Stomach (tissue), 9 donors: ENCODE results near the gene SNRNP40. TPM values are rescaled to one million over a fixed set of nuclear protein-coding genes. Genes with fewer than 3 reads are reported as not detected.

Source experiments
- DNase-seq, 2 donors: peaks; one replicate each; pipeline versions ENCODE4 v3.0.0 to v3.0.0-alpha.2; 2013 to 2019
- H3K27ac ChIP-seq, 5 donors: fragments of 200-600 bp in 4 of 5; sonication (generic) in 4 of 5; one replicate each; pipeline ENCODE4 v1.5.1; 2013 to 2019; ENCODE audit warnings: mild to moderate bottlenecking in 1 of 5, moderate library complexity in 1 of 5
- H3K27me3 ChIP-seq, 3 donors: fragments of 200-600 bp; sonication (generic); one replicate each; pipeline ENCODE4 v1.5.1; 2017 to 2019; ENCODE audit warnings: mixed run types in 1 of 3
- H3K36me3 ChIP-seq, 4 donors: fragments of 200-600 bp; sonication (generic); 1 replicate in 3 of 4; 2 replicates in 1 of 4; pipeline ENCODE4 v1.5.1; 2016 to 2019
- H3K4me1 ChIP-seq, 4 donors: fragments of 200-600 bp; sonication (generic); one replicate each; pipeline ENCODE4 v1.5.1; 2016 to 2019
- H3K4me3 ChIP-seq, 4 donors: fragments of 200-600 bp; sonication (generic) in 3 of 4; one replicate each; pipeline ENCODE4 v1.5.1; 2016 to 2019; ENCODE audit warnings: mild to moderate bottlenecking in 1 of 4
- H3K9me3 ChIP-seq, 4 donors: fragments of 200-600 bp; sonication (generic); one replicate each; pipeline ENCODE4 v1.5.1; 2016 to 2019
- EP300 ChIP-seq: sonication (generic); formaldehyde crosslinking; IDR thresholded peaks from one replicate; pipeline ENCODE4 v1.6.1; 2017; ENCODE audit warnings: antibody characterized with exemption
- POLR2A ChIP-seq, 4 donors: fragments of 450-650 bp; IDR thresholded peaks; one replicate each; pipeline ENCODE4 v1.6.1; 2016; ENCODE audit warnings: antibody characterized with exemption in 4 of 4, control low read depth in 2 of 4, mild to moderate bottlenecking in 1 of 4, moderate library complexity in 1 of 4
- POLR2AphosphoS5 ChIP-seq, 3 donors: sonication (generic); formaldehyde crosslinking; IDR thresholded peaks; one replicate each; pipeline ENCODE4 v1.6.1; 2016; ENCODE audit warnings: antibody characterized with exemption in 3 of 3
- WGBS, 5 donors: extraction: QIAGEN DNeasy Blood & Tissue Kit in 3 of 5; methylation state at CpG; one replicate each; pipeline versions ENCODE4 v1.1.5 to v1.1.7; 2013 to 2018; 5-methylcytosine and 5-hydroxymethylcytosine counted together
- intact Hi-C: fragments of 100-400 bp; cut with DNase I; formaldehyde crosslinking; loops from one replicate; pipeline ENCODE4 v1.15.1; 2023; ENCODE audit warnings: low total_unique reads
- polyA plus RNA-seq, 3 donors: library from polyadenylated mRNA; stranded (reverse); fragments of 200-250 nt; gene quantifications; one replicate each; pipeline ENCODE4 v1.2.3, GENCODE V29; 2013
- total RNA-seq, 5 donors: library from RNA; depleted of rRNA; stranded (reverse); fragments of >200 nt; gene quantifications; one replicate each; pipeline versions ENCODE4 v1.1.0 to v1.2.3, GENCODE V29; 2014 to 2016
- TF ChIP-seq, protein P1 (sequence below), 7 experiments: fragments of 450-650 bp in 4 of 7; fragments of 200-600 bp in 3 of 7; sonication (generic) in 3 of 7; IDR thresholded peaks; one replicate each; pipeline ENCODE4 v1.5.1; 2016 to 2019; ENCODE audit warnings: antibody characterized with exemption in 7 of 7, control low read depth in 2 of 7, mild to moderate bottlenecking in 1 of 7
- donor health status: healthy with polysubstance abuse.
- donor health status: Bipolar disorder and iron deficiency.
- donor health status: healthy.

SNRNP40 gene
- total and polyA plus RNA-seq, 8 donors: 1.8 to 100 (median 19.5) TPM

DNA sequence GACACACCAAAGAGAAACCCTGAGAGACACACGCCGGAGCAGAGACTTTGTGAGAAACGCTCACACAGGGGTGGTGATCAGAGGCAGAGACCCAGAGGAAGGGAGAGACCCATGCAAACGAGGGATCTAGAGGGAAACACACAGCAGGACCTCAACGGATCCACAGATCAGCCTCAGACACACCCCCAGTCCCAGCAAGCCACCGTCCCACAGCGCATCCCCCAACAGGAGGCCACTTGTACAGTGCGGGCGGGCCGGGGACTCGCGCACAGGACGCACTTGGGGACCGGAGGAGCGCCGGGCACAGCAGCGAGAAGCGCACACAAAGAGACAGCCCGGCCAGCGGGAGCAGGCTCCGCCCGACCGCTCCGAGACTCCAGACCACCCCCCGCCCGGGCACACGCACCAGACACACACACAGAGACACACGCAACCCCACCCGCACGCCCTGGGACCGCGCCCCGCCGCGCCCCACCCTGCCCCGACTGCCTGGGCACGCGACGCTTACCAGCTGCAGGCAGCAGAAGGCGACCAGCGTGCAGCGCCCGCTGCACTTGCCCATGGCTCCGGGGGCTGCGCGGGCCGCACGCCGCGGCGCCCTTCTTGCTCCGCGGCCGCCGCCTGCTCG lies 57.5 kb downstream of the SNRNP40 start:
- Histone ChIP-seq H3K4me1 (peaks cover 12 to 16% (median 15%) of the 10 kb centered on the region in 4 donors), H3K9me3 (no peaks in the 10 kb centered on the region), H3K27me3 (peaks cover 6 to 80% (median 67%) of the 10 kb centered on the region in 3 donors), H3K27ac (no peak overlapping the region), H3K4me3 (peak overlapping the region; percentile 31 to 49 (median 38)), H3K36me3 (no peaks in the 10 kb centered on the region)
- TF ChIP-seq POLR2A (IDR thresholded peaks at IDR 0.05): no peak
- TF ChIP-seq EP300: no peak
- no peak for TF ChIP-seq POLR2AphosphoS5 (IDR thresholded peaks at IDR 0.05)
- TF ChIP-seq, protein P1, sequence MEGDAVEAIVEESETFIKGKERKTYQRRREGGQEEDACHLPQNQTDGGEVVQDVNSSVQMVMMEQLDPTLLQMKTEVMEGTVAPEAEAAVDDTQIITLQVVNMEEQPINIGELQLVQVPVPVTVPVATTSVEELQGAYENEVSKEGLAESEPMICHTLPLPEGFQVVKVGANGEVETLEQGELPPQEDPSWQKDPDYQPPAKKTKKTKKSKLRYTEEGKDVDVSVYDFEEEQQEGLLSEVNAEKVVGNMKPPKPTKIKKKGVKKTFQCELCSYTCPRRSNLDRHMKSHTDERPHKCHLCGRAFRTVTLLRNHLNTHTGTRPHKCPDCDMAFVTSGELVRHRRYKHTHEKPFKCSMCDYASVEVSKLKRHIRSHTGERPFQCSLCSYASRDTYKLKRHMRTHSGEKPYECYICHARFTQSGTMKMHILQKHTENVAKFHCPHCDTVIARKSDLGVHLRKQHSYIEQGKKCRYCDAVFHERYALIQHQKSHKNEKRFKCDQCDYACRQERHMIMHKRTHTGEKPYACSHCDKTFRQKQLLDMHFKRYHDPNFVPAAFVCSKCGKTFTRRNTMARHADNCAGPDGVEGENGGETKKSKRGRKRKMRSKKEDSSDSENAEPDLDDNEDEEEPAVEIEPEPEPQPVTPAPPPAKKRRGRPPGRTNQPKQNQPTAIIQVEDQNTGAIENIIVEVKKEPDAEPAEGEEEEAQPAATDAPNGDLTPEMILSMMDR (IDR thresholded peaks at IDR 0.05): no peak
- peak in 1 of 2 donors; percentile 70 for DNase-seq
- 1 to 6% (median 3%) methylated on average over 19 to 56 of the region's 56 CpGs for WGBS, 5 donors
- intact Hi-C loops: no loop called here

DNA sequence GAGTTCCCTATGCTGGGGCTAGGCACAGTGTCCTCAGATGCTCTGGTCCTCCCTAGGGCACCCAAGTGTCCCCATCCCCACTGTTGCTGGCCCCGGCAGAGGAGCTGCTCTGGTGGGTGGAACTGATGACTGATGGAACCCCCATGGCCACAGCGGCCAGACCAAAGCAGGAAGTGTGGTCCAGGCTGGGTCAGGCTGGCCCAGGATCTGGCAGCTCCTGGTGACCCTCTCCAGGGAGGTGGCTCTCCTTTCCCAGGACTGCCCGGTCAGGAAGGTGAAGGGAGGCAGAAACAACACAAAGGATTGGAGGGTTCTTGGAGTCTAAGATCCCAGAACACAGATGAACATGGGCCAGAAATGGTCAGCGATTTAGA lies 58.0 kb downstream of the SNRNP40 start:
- no peak for TF ChIP-seq EP300
- TF ChIP-seq, protein P1 (IDR thresholded peaks at IDR 0.05): no peak
- no peak for TF ChIP-seq POLR2A (IDR thresholded peaks at IDR 0.05)
- TF ChIP-seq POLR2AphosphoS5 (IDR thresholded peaks at IDR 0.05): no peak
- H3K4me1 ChIP-seq: peaks cover 12 to 16% (median 15%) of the 10 kb centered on the region in 4 donors
- H3K4me3 ChIP-seq: no peak overlapping the region
- H3K9me3 ChIP-seq: no peaks in the 10 kb centered on the region
- intact Hi-C loops: no loop called here
- peaks cover 6 to 85% (median 72%) of the 10 kb centered on the region in 3 donors for H3K27me3 ChIP-seq
- no peak for DNase-seq
- WGBS, 5 donors: 15 to 41% (median 20%) methylated on average over 3 to 4 of the region's 4 CpGs
- no peak overlapping the region for H3K27ac ChIP-seq
- no peaks in the 10 kb centered on the region for H3K36me3 ChIP-seq

- Histone ChIP-seq H3K4me1 (peaks cover 10 to 13% (median 12%) of the 10 kb centered on the region in 4 donors), H3K4me3 (no peak overlapping the region), H3K9me3 (no peaks in the 10 kb centered on the region), H3K27me3 (peaks cover 6 to 73% (median 55%) of the 10 kb centered on the region in 3 donors), H3K36me3 (no peaks in the 10 kb centered on the region), H3K27ac (no peak overlapping the region)
- intact Hi-C loops: no loop called here
- WGBS, 5 donors: 57 to 65% (median 58%) methylated on average over 4 of the region's 4 CpGs
- no peak for DNase-seq
- TF ChIP-seq, protein P1 (IDR thresholded peaks at IDR 0.05): no peak
- no peak for TF ChIP-seq POLR2A (IDR thresholded peaks at IDR 0.05)
- TF ChIP-seq POLR2AphosphoS5 (IDR thresholded peaks at IDR 0.05): no peak
- no peak for TF ChIP-seq EP300
Observed at GRCh38 chr1:31234870-31235269, 61.7 kb downstream of the SNRNP40 start.

GRCh38 chr1:31234123-31234708 lies 62.4 kb downstream of the SNRNP40 start:
- Histone ChIP-seq H3K4me3 (no peak overlapping the region), H3K4me1 (peaks cover 5 to 8% (median 6%) of the 10 kb centered on the region in 4 donors), H3K27ac (no peak overlapping the region), H3K9me3 (no peaks in the 10 kb centered on the region), H3K27me3 (peaks cover 6 to 67% (median 48%) of the 10 kb centered on the region in 3 donors), H3K36me3 (no peaks in the 10 kb centered on the region)
- 55 to 62% (median 61%) methylated on average over 12 of the region's 12 CpGs for WGBS, 5 donors
- TF ChIP-seq POLR2A (IDR thresholded peaks at IDR 0.05) (no peak), EP300 (no peak), POLR2AphosphoS5 (IDR thresholded peaks at IDR 0.05) (no peak)
- TF ChIP-seq, protein P1 (IDR thresholded peaks at IDR 0.05): no peak
- intact Hi-C loops: no loop called here
- DNase-seq: peak in 1 of 2 donors; percentile 27
